ENCODE data around the gene NAA20. TPM values are rescaled to one million over a fixed set of nuclear protein-coding genes. Genes with fewer than 3 reads are reported as not detected.

Gene NAA20
- total RNA-seq, 1 experiment from 2014 or later = 81.5 TPM

- no peak overlapping the region for H3K27ac Mint-ChIP-seq (ENCODE audit: unreplicated experiment)
- H3K9me3 Mint-ChIP-seq (ENCODE audit: unreplicated experiment) = no peaks in the 10 kb centered on the region
- DNase-seq = no peak
- no peaks in the 10 kb centered on the region for H3K27me3 Mint-ChIP-seq (ENCODE audit: insufficient read depth, unreplicated experiment)
- Histone ChIP-seq H3K4me3 (ENCODE audit: low read depth, low read length) (no peak overlapping the region), H3K4me1 (0 out of 2 replicates have a peak, but pooled peaks cover 8% of the 10 kb centered on the region), H3K27me3 (replicated peaks; ENCODE audit: control insufficient read depth, insufficient read depth, low read length) (no peaks in the 10 kb centered on the region), H3K9me3 (no peaks in the 10 kb centered on the region), H3K36me3 (ENCODE audit: control insufficient read depth, insufficient read depth, low read length) (peaks cover 5% of the 10 kb centered on the region)
- ChIA-PET POLR2A (no interaction called here), CTCF (no interaction called here)
- TF ChIP-seq CTCF (IDR thresholded peaks at IDR 0.05; ENCODE audit: insufficient read depth in 1 of 2, low read depth in 1 of 2, low read length in 1 of 2, severe bottlenecking in 1 of 2, unreplicated experiment in 1 of 2) = no peak
- peaks cover 71% of the 10 kb centered on the region for H3K36me3 Mint-ChIP-seq (ENCODE audit: insufficient read depth, unreplicated experiment)
- intact Hi-C loops (cut with micrococcal nuclease; ENCODE audit: unreplicated experiment) = no loop called here
- no TSS peak for BruUV-seq (replicated peaks)
- H3K4me3 Mint-ChIP-seq (ENCODE audit: unreplicated experiment) = no peak overlapping the region
- peaks cover 12% of the 10 kb centered on the region for H3K4me1 Mint-ChIP-seq (ENCODE audit: low read depth, unreplicated experiment)
Observed at GRCh38 chr20:20036756-20037155, 19.6 kb downstream of the NAA20 start.

- ChIA-PET CTCF (interaction anchor here (1.0 kb wide), 1 partner anchor 63 kb away, joined by 3 read pairs; no protein-coding TSS in a partner anchor), POLR2A (interaction anchor here (0.6 to 1.1 kb wide), 2 partner anchors 14 to 62 kb away, joined by 3 to 5 read pairs; partner anchors contain the start of genes CFAP61 and CRNKL1)
- no peak for TF ChIP-seq CTCF (IDR thresholded peaks at IDR 0.05; ENCODE audit: insufficient read depth in 1 of 2, low read depth in 1 of 2, low read length in 1 of 2, severe bottlenecking in 1 of 2, unreplicated experiment in 1 of 2)
- Histone ChIP-seq H3K36me3 (ENCODE audit: control insufficient read depth, insufficient read depth, low read length) (peaks cover 5% of the 10 kb centered on the region), H3K4me1 (0 out of 2 replicates have a peak, but pooled peaks cover 8% of the 10 kb centered on the region), H3K27me3 (replicated peaks; ENCODE audit: control insufficient read depth, insufficient read depth, low read length) (no peaks in the 10 kb centered on the region), H3K9me3 (no peaks in the 10 kb centered on the region), H3K4me3 (ENCODE audit: low read depth, low read length) (no peak overlapping the region)
- BruUV-seq (replicated peaks) = no TSS peak
- Mint-ChIP-seq H3K4me3 (ENCODE audit: unreplicated experiment) (no peak overlapping the region), H3K27me3 (ENCODE audit: insufficient read depth, unreplicated experiment) (no peaks in the 10 kb centered on the region), H3K4me1 (ENCODE audit: low read depth, unreplicated experiment) (peaks cover 12% of the 10 kb centered on the region), H3K36me3 (ENCODE audit: insufficient read depth, unreplicated experiment) (peaks cover 74% of the 10 kb centered on the region), H3K27ac (ENCODE audit: unreplicated experiment) (peak overlapping the region; percentile 3), H3K9me3 (ENCODE audit: unreplicated experiment) (no peaks in the 10 kb centered on the region)
- DNase-seq = peak in 1 of 2 experiments; percentile 6
- intact Hi-C loops (cut with micrococcal nuclease; ENCODE audit: unreplicated experiment) = no loop called here
Observed at GRCh38 chr20:20037960-20038359, 20.8 kb downstream of the NAA20 start.

- DNase-seq = no peak
- Histone ChIP-seq H3K4me1 (0 out of 2 replicates have a peak, but pooled peaks cover 8% of the 10 kb centered on the region), H3K9me3 (no peaks in the 10 kb centered on the region), H3K4me3 (ENCODE audit: low read depth, low read length) (no peak overlapping the region), H3K27me3 (replicated peaks; ENCODE audit: control insufficient read depth, insufficient read depth, low read length) (no peaks in the 10 kb centered on the region), H3K36me3 (ENCODE audit: control insufficient read depth, insufficient read depth, low read length) (peaks cover 5% of the 10 kb centered on the region)
- H3K27ac Mint-ChIP-seq (ENCODE audit: unreplicated experiment) = no peak overlapping the region
- ChIA-PET POLR2A (interaction anchor here (1.1 kb wide), 1 partner anchor 13 kb away, joined by 3 read pairs; the partner anchor contains the start of genes CFAP61 and CRNKL1), CTCF (interaction anchor here (1.0 kb wide), 1 partner anchor 64 kb away, joined by 3 read pairs; no protein-coding TSS in a partner anchor)
- peaks cover 80% of the 10 kb centered on the region for H3K36me3 Mint-ChIP-seq (ENCODE audit: insufficient read depth, unreplicated experiment)
- no peak overlapping the region for H3K4me3 Mint-ChIP-seq (ENCODE audit: unreplicated experiment)
- intact Hi-C loops (cut with micrococcal nuclease; ENCODE audit: unreplicated experiment) = no loop called here
- no peaks in the 10 kb centered on the region for H3K9me3 Mint-ChIP-seq (ENCODE audit: unreplicated experiment)
- peaks cover 12% of the 10 kb centered on the region for H3K4me1 Mint-ChIP-seq (ENCODE audit: low read depth, unreplicated experiment)
- TF ChIP-seq CTCF (IDR thresholded peaks at IDR 0.05; ENCODE audit: insufficient read depth in 1 of 2, low read depth in 1 of 2, low read length in 1 of 2, severe bottlenecking in 1 of 2, unreplicated experiment in 1 of 2) = no peak
- no peaks in the 10 kb centered on the region for H3K27me3 Mint-ChIP-seq (ENCODE audit: insufficient read depth, unreplicated experiment)
- BruUV-seq (replicated peaks) = no TSS peak
Observed at GRCh38 chr20:20038586-20038985, 21.4 kb downstream of the NAA20 start.
